GM19467 (cell line): Measurements from ENCODE around the gene ATP8B4.
"Not testable (repeated sequence)": the region's sequence is repeated elsewhere in the genome, so short reads cannot be mapped to it uniquely, and the experiment has no call there.

Experiments used
- ATAC-seq: cut with Tn5 transposase; IDR thresholded peaks from one replicate; pipeline ENCODE4 v1.9.1; 2021; ENCODE audit warnings: mild to moderate bottlenecking, moderate library complexity; ENCODE audit not compliant: unreplicated experiment

Gene ATP8B4

DNA sequence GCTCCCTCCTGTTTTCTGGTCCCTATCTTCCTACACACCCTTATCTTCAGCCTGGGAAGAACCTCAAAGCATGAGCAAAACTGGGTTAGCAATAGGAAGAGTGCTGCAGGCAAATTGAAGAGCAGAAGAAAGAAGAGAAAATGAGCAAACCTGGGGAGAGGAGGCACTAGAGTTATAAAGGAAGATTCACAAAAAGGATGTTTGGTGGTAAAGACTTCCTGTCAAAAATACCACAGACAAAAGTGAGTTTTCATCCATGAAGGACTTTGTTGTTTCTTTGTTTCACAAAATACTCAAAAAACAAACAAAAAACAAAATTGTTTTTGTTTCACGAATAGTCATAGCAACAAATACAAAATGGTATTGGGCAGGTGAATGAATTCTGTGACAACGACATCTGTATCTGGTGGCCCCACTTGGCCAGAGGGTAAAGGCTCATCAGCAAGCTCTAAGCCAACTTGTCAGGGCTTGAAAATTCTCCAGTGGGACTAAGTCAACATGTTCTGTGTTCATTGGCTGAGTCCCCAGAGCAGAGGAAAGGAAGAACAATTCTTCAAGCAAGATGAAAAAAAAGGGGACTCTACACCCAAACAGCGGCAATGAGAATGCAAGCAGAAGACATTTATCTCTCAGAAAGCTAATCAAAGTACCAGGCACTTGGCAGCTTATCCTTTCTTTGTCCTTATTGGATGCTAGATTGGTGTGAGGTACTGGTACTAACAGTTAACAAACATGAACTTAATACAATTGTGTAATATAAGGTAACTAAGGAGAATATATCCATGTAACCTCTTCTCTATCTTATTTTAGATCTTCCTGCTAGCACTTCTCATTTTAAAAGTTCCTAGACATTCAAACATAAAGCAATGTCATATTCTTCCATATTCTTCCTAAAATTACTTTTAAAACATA is 9.7 kb downstream of the ATP8B4 start:
- no peak for ATAC-seq

DNA sequence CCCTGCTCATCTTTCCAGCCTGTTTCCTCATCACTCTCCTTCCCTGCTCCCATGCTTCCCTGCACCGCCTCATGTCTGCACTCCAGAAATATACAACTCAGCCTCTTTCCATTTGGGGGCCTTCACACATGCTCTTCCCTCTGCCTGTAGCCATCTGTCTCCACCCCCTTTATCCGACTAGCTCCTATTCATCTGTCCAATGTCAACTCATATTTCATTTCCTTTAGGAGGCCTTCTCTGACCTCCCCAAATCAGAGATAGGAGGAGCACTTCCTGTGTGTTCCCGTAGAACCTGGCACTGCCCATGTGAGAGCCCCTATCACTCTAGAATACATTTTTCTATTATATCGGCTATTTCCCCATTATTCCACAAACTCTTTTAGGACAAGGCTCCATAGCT is 10.6 kb downstream of the ATP8B4 start:
- no peak for ATAC-seq

DNA sequence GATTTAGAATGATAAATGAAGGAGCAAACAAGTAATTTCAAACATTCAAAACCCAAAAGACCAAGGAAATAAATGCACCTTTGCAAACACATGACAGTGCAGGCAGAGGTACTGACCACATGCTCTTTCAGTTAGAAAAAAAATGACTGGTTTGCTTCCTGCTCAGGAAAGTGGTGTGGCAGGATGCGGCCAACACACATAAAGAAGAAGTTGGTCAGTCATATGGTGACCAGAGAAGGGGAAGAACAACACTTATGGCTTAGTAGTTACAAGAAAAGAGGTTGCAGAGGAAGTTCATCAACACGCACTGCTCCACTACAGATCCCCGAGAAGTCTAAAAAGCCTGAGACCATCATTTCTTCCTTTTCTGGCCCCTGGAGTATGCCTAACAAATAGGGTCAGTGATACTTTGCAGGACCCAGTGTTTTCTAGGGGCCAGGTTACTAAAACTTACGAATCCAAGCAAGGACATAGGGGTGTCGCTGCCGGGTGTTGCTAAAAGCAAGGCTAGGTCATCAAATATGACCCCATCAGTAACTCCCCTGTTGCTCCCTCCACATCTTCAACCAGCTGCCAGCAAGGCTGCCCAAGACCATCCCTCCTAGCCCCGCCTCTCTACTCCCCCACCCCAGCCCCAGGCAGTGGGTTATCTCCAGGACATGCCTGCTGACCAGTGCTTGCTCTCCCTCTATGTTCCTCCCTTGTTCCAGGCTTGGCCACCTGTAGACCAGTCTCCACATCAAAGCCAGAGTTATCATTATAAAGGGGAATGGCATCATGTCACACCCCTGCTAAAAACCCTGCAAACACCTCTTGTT is 11.2 kb downstream of the ATP8B4 start:
- peak; percentile 95 for ATAC-seq

DNA sequence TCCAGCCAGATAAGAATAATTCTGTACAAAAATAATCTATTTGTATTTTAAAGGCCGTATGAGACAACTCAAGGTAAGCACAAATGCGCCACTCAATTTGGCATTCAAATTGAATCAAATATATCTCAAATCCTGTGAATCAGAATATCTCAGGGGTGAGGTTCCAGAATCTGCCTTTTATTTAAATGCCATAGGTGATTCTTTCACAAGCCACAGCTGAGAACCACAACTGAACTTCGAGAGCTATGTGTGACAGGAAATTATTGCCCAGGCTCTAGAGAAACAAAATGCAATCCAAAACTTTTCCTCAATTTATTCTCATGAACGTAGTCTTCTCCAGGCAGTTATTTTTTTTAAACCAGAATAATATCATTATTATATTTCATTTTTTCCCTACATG is 11.9 kb downstream of the ATP8B4 start:
- ATAC-seq = no peak

DNA sequence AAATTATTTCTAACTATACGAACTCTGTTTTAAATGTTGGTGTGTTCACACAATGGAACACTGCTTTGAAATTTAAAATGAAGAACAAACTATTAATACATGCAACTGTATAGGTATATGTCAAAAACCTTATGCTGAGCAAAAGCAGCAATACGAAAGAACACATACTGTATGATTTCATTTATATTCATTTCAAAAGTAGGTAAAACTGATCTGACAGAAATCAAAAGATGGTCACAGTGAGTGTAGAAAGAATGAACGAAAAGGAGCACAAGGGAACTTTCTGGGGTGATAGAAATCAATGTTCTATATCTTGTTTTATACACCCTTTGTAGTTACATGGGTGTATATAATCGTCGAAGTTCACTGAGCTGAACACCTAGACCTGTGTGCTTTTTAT is 12.6 kb downstream of the ATP8B4 start:
- no peak for ATAC-seq

DNA sequence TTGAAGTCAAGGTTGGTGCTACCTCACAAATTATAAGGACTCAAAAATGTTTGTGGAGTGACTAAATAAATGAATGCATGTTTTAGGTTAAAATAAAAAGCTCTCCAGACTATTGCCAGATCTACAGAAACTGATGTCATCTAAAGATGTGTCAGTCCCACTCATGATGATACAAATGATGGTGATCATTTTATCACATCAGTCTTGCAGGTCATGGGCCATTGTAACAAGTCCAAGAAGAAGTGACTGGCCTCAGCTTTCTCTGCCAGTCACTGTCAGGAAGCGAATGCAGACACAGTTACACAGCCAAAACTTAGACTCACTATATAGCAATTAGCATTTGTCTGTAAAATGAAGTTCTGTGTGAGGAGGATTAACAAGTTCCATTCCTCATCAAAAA is 18.5 kb downstream of the ATP8B4 start:
- no peak for ATAC-seq

DNA sequence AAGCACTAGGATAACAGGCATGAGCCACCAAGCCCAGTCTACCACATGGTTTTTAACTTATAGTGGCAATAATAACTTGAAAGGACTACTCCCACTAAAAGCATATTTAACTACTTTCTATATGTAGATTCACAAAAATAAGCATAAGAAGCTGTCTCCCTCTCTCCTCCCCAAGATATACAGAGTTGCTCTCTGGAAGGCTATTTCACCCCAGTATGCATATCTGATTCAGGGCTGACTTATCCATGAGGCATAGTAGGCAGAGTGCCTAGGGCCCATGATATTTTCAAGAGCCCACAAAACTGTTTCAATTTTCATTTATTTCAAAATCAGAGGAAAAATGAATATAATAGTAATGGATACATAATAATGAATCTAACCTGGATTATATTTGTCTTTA is 20.5 kb downstream of the ATP8B4 start:
- no peak for ATAC-seq

DNA sequence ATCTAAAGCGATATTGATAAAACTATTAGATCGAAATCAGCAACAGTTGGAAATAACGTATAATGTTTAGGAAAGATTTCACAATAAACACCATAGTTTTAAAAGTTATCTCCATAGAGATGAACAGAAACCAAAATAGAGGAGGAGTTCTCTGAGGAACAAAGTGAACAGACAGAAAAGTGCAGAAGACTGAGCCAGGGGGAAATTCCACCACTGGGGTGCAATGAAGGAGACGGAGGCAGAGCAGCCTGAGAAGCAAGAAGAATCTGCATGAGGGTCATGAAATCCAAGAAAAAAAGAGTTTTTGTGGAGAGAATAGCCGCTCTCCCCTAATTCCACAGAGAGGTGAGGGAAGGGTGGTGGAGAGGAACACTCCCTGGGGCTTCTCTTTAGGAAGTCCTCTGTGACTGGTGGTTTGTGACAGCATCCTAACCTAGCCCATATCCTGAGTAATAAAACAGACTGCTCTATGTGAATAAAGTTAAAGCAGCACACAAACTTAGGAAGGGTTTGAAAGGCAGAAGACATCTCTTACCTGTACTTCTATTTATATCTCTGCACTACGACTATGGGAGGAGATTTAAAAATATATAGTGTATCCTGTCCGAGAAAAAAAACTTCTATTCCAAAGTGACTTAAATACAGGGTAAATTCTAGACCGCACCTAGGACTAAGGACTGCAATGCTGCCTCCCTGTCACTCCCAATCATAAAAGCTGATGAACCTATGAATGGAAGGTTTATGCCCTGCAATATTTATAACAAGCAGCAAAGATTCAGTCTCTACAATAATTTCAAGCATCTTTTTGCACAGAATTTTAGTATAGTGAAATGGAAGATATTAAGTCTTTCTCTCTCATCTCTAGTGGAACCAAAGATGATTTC is 22.9 kb downstream of the ATP8B4 start:
- ATAC-seq = no peak

DNA sequence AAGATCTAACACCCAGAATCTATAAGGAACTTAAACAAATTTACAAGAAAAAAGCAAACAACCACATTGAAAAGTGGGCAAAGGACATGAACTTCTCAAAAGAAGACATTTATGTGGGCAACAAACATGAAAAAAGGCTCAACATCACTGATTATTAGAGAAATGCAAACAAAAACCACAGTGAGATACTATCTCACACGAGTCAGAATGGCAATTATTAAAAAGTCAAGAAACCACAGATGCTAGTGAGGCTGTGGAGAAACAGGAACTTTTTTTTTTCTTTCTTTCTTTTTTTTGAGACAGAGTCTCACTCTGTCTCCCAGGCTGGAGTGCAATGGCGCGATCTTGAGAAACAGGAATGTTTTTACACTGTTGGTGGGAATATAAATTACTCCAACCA is 29.6 kb downstream of the ATP8B4 start:
- ATAC-seq = not testable (repeated sequence)

DNA sequence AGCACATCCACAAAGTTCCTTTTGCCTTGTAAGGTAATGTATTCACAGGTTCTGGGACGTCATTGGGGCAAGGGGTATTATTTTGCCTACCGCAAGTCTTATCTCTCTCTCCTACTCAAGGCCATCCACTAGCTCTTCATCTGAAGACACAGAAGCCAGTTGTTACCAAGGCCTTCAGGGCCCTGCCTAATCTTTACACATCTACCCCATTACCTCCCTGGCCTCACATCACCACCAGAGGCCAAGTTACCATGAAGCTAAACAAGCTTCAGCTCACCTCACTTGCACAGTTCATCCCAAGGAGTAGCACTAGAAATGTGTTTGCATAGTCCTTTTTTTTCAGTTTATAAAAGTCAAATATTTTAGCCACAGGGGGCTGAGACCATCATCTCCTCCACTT is 34.1 kb downstream of the ATP8B4 start:
- no peak for ATAC-seq

DNA sequence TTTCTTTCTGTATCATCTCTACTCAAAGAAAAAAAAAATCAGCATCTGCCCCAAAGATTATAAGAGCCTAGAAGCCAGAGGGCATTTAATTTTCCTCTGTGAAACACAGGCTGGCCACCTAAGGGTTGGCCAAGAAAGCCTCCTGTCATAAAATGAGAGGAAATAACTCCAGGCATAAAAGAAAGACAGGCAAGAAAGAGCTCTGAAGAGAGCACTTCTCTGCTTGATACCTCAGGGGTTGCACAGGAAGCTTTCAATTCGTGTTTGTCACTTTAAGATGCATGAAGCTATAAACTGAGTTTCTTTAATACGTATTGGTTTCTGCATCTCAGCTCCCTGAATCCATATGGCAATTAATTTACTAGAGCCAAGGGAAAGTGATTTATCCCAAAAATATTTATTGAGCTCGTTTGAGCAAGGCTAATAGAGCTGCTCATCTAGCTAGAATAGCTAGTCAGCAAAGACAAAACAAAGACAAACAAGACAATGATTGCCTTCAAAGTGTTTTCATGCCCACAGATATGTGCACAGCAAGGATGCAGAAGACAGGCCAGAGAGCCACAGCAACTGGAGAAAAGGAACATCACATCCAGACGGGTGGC is 35.5 kb downstream of the ATP8B4 start:
- ATAC-seq = no peak

DNA sequence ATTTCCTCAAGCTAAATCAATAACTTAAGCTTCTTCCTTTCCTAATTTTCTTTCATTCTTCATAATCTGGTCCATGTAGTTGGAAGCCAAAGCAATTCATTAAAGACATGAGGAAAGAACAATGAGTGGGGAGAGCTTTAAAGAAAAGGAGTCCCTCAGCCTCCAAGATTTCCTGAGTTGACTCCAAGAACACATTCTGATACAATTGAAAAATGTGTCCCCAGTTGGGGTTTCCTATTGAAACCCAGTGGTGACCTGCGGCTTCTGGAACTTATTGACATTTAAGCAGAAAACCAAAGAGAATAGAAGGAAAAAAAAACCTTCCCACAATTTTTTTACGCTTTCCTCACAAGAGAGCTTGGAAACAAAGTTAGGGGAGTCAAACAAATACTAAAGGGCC is 37.0 kb downstream of the ATP8B4 start:
- ATAC-seq = no peak

DNA sequence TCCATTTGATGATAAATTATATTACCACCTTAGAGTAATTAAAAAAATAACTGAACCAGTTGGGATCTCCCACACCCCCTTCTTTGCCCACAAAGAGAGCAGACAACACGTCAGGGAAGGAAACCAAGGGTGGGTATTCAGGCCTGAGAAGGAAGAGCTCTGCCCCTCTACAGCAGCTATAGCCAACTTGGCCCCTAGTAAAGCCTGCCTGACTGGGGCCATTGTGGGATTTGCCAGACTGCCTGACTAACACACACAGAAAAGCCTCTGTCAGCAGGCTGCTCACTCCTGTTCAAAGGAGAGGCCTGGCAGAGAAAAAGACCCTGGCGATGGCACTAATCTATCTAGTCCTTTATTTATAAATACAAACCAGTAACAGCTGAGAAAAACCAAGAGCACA is 41.4 kb downstream of the ATP8B4 start:
- no peak for ATAC-seq

DNA sequence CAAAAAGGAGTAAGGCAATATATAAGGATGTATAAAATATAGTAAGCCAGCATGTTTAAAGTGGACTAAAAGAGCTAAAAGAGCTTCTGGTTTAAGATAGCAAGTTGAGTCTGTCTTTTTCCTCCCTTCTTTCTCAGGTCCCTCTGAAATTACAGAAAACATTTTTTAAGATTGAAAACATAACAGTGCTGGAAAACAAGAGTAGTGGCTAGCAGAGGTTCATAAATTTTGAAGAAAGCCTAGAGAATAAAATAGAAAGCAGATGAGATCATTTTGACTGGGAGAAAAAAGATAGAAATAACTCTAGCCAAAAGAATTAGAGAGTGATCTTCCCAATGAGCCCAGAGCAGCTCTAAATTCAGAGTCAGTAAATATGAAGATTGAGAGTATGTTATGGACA is 41.9 kb downstream of the ATP8B4 start:
- no peak for ATAC-seq

DNA sequence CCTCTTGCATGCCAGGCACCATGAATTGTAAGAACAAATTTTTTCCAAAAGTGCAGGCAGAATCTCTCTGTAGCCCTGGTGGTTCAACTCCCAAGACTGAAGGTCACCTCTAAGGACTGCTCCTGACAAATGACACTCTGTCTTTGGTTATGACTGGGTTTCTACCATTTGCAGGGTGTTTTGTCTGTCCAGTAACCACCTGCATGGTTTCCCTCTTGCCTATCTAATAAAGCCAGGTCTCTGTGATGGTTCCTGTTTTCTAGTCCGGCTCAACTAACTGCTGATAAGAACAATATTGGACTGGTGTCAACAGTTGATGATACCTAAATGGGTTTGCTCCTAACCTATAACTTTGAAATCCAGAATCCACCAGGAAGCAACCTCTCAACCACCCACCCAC is 43.7 kb downstream of the ATP8B4 start:
- no peak for ATAC-seq

DNA sequence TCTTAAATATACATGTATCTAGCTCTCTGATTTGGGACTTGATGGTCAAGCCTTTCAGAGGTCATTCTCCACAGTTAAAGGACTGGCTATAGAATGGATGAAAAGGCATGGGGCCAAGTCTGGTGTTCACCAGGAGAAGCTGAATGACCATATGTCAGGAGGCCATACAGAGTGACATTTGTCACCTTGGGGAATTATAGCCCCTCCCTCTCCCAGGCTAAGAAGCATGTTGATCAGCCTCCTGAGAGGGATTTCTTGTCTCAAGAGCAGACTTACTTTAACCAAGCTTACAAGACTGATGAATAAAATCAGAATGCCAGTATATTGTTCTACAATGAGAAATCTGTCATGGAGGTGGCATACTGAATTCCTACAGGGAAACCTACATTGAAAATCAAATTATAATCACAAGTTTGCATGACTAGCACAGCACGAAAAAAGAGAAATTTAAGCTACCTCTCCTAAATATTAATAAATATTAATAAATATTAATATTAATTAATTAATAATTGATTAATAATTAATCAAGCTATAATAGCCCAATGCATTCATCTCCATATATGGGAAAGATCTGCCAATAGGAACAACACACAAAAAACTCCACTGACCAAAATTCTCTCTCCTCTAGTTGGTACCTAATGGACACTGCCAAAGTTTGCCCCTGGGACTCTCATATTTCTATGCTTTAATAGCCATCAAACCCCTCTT is 47.3 kb downstream of the ATP8B4 start:
- no peak for ATAC-seq

DNA sequence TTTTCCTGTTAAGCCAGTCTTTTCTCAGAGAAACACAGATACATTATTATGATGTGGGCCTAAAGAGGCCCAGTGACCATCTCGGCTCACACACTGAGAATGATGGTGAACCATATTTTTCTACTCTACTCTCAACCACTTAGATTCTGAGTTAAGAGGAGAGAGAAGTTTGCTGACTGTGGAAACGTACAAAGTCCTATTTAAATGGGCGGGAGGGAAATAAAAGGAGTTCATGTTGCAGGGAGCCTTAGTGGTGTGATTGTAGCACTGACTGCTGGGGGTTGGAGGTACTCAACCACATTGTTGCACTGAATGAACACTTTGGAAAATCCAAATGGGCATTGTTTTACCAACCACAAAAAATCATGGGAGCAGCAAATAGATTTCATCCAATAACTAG is 51.0 kb downstream of the ATP8B4 start:
- ATAC-seq = no peak

DNA sequence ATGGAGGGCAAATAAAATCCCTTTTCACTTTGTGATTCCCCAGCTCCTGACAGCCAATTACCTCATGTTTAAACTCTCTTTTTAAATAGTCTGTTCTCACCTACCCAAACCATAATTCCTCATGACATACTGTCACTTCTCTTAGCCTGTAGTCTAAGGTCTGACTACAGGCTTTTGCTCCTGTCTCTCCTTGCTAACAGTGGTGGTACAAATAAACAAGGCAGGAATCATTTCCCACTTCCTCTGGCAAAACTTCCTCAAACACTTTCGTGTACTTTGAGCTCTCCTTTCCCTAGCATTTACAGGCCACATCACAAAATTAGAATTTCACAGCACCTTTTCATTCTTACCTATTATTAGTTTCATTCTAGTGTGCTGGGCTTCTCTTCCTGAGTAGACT is 51.8 kb downstream of the ATP8B4 start:
- ATAC-seq = no peak

DNA sequence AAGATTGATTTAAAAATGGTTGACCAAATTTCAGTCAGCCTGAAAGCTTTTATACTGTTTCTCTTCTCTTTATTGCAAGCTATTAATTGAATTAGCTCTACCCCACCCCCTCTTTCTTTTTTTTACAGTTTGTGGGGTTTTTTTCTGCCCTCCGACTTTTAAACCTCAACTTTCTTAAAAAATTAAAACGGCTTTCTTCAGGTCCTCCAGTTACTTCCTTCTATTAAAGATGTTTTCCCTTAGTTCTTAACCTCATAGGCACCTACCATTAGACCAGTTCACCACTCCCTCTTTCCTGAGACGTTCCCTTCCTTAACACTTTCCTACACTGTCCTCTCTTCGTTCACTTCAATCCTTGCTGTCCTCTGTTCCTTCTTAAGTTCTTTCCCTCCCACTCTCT is 52.4 kb downstream of the ATP8B4 start:
- ATAC-seq = no peak

DNA sequence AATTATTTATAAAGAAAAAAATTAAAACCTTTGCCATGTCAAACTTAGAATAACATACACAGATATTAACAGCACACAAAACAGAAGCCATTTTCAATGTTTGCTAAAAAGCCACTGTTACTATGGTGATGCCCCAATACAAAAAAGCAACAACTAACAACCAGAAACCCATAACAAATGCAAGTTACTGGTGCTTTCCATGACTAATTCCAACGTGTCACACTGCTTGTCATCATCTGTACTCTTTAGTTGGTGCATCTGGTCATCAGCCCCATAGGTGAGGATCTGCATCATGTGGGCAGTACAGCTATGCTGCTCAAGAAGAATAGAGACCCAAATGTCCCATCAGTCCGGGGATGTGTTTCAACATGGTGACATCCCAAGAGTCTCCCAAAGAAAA is 52.8 kb downstream of the ATP8B4 start:
- ATAC-seq = no peak
